Right kidney (tissue), 1 donor: ENCODE measurements around the gene DDX5.
"Not testable (repeated sequence)": the region's sequence is repeated elsewhere in the genome, so short reads cannot be mapped to it uniquely, and the experiment has no call there.

ENCODE experiments used
- DNase-seq: peaks from one replicate; pipeline ENCODE4 v3.0.0-alpha.2; 2016

The DDX5 gene

DNA sequence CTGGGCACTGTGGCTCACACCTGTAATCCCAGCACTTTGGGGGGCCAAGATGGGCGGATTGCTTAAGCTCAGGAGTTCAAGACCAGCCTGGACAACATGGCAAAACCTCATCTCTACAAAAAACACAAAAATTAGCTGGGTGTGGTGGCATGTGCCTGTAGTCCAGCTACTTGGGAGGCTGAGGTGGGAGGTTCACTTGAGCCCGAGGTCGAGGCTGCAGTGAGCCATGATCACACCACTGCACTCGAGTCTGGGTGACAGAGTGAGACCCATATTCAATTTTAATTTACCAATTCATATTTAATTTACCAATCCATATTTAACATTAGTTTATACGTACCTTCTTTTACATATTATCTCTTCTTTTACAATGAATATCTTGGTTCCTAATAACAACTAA, 10.8 kb downstream of the DDX5 start:
- DNase-seq = not testable (repeated sequence)

- DNase-seq = no peak
Observed at GRCh38 chr17:64494121-64494520, 12.0 kb downstream of the DDX5 start.

GRCh38 chr17:64492481-64493109, 13.5 kb downstream of the DDX5 start:
- DNase-seq = no peak

GRCh38 chr17:64491994-64492393, 14.1 kb downstream of the DDX5 start:
- no peak for DNase-seq

GRCh38 chr17:64491034-64491860, 14.8 kb downstream of the DDX5 start:
- DNase-seq = no peak

DNA sequence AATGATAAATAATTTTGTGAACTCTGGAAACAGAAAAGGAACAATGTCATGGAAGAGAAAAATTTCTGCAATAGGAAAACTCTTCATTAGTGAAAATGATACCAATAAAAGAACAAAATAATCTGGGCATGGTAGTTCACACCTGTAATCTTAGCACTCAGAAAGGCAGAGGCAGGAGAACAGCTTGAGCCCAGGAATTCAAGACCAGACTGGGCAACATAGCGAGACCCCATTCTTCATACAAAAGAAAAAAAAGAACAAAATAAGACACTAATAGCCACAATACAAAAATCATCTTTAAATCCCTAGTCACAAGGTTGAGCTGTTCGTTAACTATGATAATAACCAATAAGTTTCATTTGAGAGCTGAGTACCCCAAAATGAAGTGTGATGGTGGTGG, 17.8 kb downstream of the DDX5 start:
- no peak for DNase-seq

GRCh38 chr17:64484380-64484779, 21.7 kb downstream of the DDX5 start:
- DNase-seq = no peak

DNA sequence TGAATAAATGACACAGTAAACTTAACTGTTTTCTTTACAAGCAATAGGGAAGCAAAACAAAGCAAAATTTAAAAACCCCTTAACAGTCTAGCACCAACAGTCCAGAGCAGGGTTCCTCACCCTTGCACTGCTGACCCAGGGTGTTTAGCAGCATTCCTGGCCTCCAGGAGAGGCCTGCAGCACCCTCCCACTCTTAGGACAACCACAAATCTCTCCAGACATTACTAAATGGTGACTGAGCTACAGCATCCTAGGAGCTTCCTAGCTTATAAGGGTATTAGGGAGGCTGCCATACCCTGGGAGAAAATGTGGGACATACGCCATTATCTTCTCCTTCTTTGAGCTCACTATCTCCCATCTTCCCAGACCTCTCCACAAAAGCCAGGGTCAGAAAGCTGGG, 25.1 kb downstream of the DDX5 start:
- no peak for DNase-seq

- DNase-seq = no peak
Observed at GRCh38 chr17:64477849-64478248, 28.2 kb downstream of the DDX5 start.

GRCh38 chr17:64472564-64472963, 33.5 kb downstream of the DDX5 start:
- DNase-seq = no peak

GRCh38 chr17:64471440-64471839, 34.6 kb downstream of the DDX5 start:
- DNase-seq = no peak

DNA sequence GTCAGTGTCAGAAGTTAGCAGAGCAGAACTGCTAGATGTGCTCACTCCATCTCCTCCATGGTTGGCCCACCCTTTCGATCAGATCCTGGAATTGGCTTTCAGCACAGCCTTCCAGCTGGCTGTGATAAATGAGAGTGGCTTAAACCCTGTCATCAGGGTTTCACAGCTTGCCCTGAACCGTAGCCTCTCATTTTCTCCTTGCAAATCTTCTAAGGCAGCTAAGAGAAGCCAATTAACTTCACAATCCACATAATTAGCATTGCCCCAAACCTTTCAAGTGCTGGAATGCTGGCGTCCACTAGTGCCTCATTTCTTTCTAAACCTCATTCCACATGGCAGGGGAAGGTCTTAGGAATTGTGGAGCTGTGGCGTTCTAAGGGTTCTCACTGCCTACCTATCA, 35.5 kb downstream of the DDX5 start:
- DNase-seq = no peak

GRCh38 chr17:64466834-64467233, 39.3 kb downstream of the DDX5 start:
- not testable (repeated sequence) for DNase-seq

DNA sequence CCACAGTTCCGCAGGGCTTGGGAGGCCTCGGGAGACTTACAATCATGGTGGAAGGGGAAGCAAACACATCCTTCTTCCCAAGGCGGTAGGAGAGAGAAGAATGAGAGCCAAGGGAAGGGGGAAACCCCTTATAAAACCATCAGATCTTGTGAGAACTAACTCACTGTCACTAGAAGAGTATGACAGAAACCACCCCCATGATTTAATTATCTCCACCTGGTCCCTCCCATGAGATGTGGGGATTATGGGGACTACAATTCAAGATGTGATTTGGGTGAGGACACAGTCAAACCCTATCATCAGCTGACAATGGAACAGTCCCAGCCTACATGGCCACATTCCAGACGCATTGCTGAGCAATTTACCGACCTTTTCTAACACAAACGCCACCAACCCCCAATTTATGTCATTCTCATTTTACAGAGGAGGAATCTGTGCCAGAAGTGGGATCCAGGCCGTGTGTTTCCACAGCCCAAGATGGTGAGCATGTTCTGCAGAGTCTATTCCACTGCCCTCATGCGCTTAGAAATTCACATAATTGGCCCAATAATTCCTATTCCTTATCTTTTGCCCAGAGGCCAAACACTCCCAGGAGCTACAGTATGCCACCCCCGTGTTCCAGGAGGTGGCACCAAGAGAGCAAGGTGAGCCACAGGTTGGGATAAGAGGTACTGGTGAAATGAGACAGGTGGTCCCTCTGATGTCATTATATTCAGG, 39.9 kb downstream of the DDX5 start:
- DNase-seq = no peak

GRCh38 chr17:64461788-64462187, 44.3 kb downstream of the DDX5 start:
- DNase-seq = no peak

GRCh38 chr17:64460955-64461354, 45.1 kb downstream of the DDX5 start:
- no peak for DNase-seq

- DNase-seq = not testable (repeated sequence)
Observed at GRCh38 chr17:64459818-64460217, 46.3 kb downstream of the DDX5 start.

GRCh38 chr17:64459284-64459747, 46.8 kb downstream of the DDX5 start:
- no peak for DNase-seq

DNA sequence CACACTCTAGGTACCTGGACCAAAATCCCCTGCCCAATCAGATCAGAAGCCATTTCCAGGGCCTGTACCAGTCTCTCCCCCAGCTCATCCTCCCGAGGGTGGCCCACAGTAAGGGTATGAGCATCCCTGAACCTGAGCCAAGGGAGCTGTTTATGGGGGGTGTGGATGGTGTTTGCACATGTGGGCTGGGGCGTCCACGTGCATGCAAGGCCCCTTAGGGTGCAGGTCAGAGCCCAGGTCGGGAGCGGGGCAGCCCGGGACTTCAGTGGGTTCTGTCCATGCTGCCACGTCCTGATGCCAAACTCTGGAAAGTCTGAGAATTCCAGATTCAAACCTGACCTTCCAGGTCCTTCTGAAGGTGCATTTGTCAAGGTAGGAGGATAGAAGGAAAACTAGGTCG, 47.3 kb downstream of the DDX5 start:
- DNase-seq = no peak

DNA sequence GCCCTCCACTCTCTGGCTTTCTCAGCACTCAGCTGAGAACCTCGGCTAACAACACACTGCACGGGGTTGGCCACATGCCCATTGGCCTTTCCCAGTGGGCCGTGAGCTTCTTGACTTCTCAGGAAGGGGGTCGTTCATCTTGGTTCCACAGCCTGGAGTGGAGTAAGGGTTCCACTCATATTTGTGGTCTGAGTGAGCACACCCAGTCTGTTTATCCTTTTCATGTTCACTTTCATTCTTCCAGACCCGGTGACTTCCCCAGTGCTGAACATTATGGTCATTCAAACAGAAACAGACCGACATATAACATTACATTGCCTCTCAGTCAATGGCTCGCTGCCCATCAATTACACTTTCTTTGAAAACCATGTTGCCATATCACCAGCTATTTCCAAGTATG, 48.9 kb downstream of the DDX5 start:
- DNase-seq = no peak

DNA sequence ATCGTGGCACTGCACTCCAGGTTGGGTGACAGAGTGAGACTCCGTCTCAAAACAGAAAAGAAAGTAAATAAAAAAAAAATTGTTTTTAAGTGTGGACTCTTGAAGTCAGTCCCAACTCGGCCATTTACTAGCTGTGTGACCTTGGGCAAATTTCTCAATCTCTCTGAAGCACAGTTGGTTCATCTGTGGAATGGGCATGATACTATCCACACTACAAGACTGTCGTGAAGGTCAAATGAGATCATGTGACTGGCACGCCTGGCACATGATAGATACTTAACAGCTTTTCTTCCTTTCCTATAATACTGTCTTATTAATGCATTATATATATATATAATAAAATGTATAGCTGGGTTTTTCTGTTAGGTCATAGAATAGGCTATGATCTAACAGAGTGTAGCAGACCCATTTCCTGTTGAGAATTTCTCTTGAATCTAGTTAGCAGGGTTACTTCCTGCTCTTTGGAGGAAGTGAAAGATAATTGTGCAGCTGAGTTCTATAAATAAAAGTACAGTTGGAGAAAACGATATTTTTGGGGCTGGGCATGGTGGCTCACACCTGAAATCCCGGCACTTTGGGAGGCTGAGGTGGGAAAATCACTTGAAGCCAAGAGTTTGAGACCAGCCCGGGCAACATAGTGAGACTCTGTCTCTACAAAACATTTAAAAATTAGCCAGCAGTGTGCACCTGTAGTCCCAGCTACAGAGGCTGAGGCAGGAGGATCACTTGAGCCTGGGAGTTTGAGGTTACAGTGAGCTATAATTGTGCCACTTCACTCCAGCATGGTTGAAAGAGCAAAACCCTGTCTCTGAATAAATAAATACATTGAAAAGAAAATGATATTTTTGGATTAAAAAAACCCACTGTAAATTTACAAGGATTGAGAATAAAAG, 49.9 kb downstream of the DDX5 start:
- no peak for DNase-seq

DNA sequence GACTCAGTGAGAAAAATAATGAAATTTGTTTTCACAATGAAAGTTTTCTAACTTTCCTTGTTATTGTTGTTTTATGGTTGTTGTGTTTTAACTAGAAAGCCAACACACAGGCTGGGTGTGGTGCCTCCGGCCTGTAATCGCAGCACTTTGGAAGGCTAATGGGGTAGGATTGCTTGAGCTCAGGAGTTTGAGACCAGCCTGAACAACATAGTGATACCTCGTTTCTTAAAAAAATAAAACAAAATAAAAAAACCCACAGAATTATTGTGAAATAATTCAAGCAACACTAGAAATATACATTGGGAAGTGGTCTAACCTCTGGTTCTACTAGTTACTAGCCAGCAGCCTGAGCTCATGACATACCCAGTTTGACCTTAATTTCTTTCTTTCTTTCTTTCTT, 56.5 kb downstream of the DDX5 start:
- DNase-seq = no peak
